H1 (cell line): ENCODE measurements around the gene CELA2A.

Source experiments
- EZH2 ChIP-seq: fragments of 200-600 bp; sonication (generic); IDR thresholded peaks from 2 replicates; pipeline ENCODE4 v1.7.1; 2012; ENCODE audit warnings: low read depth, mild to moderate bottlenecking, moderate library complexity, low read length, inconsistent platforms; ENCODE audit not compliant: severe bottlenecking
- MAX ChIP-seq: IDR thresholded peaks from 2 replicates; pipeline ENCODE4 v1.6.1; 2012; ENCODE audit warnings: inconsistent platforms
- PHF8 ChIP-seq: fragments of 200-600 bp; sonication (generic); conservative IDR thresholded peaks from 2 replicates; pipeline ENCODE4 v1.7.1; 2012; ENCODE audit warnings: low read depth, mild to moderate bottlenecking, inconsistent platforms, low read length, moderate library complexity
- POLR2A ChIP-seq, 2 experiments: IDR thresholded peaks; 1 replicate in 1 of 2; 2 replicates in 1 of 2; pipeline ENCODE4 v1.6.1; 2011; ENCODE audit warnings: low read depth in 2 of 2, low read length in 2 of 2, mild to moderate bottlenecking in 2 of 2; ENCODE audit errors: control extremely low read depth in 1 of 2
- POLR2AphosphoS5 ChIP-seq: IDR thresholded peaks from 2 replicates; pipeline ENCODE4 v1.6.1; 2011; ENCODE audit warnings: low read depth, low read length
- SP1 ChIP-seq: IDR thresholded peaks from 2 replicates; pipeline ENCODE4 v1.6.1; 2011; ENCODE audit warnings: low read depth, low read length
- TAF1 ChIP-seq: IDR thresholded peaks from 2 replicates; pipeline ENCODE4 v1.6.1; 2011; ENCODE audit warnings: mild to moderate bottlenecking, low read depth, low read length
- ZNF274 ChIP-seq: IDR thresholded peaks from 2 replicates; pipeline ENCODE4 v1.7.0; 2012; ENCODE audit warnings: low read length, borderline replicate concordance; ENCODE audit errors: extremely low read depth
- TF ChIP-seq, protein P1 (sequence below), 3 experiments: IDR thresholded peaks; 1 replicate in 2 of 3; 2 replicates in 1 of 3; pipeline versions ENCODE4 v1.5.1 to v1.6.1; 2011; ENCODE audit warnings: low read length in 3 of 3, mild to moderate bottlenecking in 3 of 3, inconsistent platforms in 2 of 3, low read depth in 1 of 3, moderate library complexity in 1 of 3; ENCODE audit not compliant: insufficient read depth in 1 of 3; ENCODE audit errors: control extremely low read depth in 1 of 3

- TF ChIP-seq, protein P1, sequence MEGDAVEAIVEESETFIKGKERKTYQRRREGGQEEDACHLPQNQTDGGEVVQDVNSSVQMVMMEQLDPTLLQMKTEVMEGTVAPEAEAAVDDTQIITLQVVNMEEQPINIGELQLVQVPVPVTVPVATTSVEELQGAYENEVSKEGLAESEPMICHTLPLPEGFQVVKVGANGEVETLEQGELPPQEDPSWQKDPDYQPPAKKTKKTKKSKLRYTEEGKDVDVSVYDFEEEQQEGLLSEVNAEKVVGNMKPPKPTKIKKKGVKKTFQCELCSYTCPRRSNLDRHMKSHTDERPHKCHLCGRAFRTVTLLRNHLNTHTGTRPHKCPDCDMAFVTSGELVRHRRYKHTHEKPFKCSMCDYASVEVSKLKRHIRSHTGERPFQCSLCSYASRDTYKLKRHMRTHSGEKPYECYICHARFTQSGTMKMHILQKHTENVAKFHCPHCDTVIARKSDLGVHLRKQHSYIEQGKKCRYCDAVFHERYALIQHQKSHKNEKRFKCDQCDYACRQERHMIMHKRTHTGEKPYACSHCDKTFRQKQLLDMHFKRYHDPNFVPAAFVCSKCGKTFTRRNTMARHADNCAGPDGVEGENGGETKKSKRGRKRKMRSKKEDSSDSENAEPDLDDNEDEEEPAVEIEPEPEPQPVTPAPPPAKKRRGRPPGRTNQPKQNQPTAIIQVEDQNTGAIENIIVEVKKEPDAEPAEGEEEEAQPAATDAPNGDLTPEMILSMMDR (IDR thresholded peaks at IDR 0.05; ENCODE audit: control extremely low read depth in 1 of 3, insufficient read depth in 1 of 3, low read depth in 1 of 3, low read length in 3 of 3): no peak
- TF ChIP-seq EZH2 (no peak), POLR2A (IDR thresholded peaks at IDR 0.05; ENCODE audit: control extremely low read depth in 1 of 2, low read depth in 2 of 2, low read length in 2 of 2) (no peak), ZNF274 (no peak), POLR2AphosphoS5 (no peak), TAF1 (no peak), PHF8 (no peak), MAX (no peak), SP1 (no peak)
These were observed 15.3 kb upstream of the CELA2A start for GRCh38 chr1:15441247-15441646.
